HG03045 (cell line): ENCODE results near the gene C15orf62.

ENCODE experiments used
- ATAC-seq: cut with Tn5 transposase; IDR thresholded peaks from one replicate; pipeline ENCODE4 v1.9.1; 2021; ENCODE audit warnings: mild to moderate bottlenecking, moderate library complexity; ENCODE audit not compliant: unreplicated experiment

C15orf62 gene

DNA sequence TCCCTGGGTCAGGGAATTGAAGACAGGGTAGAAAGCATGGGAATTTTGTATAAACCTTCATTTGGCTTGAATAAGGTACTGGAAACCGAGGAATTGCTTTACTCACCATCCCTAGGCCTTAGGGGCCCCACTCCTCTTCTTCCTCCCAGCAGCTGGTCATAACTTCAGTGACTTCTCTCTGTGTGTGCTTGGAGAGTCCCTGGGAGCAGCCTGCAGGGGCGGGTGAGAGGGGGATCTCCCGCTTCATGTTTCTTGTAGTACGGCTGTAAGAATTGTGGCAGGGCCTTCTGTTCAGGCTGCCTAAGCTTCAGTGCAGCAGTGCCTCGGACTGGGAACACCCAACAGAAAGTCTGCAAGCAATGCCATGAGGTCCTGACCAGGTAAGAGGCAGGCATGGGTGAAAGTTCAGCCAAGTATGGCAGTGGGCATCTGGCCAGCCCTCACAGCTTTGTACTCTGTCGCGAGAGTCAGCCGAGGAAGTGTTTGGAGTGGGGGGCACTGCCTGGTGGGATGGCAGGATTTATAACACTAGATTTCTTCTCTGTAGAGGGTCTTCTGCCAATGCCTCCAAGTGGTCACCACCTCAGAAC lies 39.2 kb downstream of the C15orf62 start:
- ATAC-seq = no peak

DNA sequence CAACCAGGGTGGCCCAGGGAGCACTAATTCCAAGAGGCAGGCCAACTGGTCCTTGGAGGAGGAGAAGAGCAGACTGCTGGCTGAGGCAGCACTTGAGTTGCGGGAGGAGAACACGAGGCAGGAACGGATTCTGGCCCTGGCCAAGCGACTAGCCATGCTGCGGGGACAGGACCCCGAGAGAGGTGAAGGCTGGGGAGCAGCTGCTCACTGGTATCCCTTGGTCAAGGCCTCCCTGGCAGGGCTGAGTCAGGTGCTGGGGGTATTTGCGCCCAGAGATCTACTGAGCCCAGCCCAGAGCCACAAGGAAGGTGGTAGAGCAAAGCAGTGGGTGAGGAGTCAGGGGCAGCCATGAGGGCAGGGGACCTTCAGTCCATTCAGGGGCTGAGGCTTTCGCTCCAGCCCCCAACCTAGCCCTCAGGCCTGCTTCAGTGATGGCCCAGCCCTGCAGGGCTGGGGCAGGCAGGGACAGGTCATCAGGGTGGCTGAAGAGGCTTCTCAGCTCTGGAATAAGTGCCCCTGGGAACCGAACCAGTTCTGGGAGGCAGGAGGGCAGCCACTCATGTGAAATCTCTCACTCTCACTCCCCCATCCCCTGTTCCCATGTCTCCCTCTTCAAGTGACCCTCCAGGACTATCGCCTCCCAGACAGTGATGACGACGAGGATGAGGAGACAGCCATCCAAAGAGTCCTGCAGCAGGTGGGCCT lies 43.1 kb downstream of the C15orf62 start:
- ATAC-seq = no peak

DNA sequence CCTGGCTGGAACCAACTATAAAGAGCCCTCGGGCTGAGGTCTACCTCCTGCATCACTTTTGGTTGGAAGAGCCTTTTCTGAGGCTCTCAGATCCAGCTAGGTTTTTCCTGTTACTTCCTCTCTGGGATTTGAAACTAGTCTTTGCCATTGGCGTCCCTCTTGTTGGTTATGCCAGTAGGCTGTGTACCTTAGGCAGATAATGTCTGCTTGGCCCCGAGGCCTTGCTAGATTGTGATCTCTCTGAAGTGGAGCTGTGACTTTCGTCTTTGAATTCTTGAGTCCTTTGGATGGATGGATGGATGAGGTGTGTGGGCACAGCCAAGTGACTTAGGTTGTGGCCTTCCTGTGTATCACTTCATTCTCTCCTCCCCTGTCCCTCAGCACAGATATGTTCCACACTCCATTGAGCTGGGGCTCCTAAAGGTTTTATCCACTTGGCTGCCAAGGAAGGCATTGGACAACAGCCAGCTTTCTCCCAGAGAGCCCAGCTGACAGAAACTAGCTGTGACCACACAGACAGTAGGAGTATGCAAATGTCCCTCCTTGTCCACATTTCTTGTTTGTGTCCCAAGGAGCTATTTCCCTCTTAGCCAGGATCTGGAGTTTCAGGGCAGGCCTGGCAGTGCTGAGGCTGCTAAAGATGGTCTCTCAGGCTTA lies 45.4 kb downstream of the C15orf62 start:
- ATAC-seq = no peak

DNA sequence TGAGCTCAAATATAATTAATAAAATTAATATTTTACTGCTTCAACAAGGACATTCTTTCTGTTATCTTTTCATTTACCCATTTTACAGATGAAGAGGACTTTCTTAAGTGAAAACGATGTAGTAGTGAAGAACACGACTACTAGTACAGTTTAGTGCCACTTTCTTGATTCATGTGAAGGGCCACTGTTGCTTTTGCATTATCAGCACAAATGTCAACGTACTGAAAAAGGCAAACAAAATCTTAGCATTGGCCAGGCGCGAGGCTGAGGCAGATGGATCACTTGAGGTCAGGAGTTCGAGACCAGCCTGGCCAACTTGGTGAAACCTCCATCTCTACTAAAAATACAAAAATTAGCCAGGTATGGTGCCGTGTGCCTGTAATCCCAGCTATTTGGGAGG lies 49.3 kb downstream of the C15orf62 start:
- no peak for ATAC-seq

DNA sequence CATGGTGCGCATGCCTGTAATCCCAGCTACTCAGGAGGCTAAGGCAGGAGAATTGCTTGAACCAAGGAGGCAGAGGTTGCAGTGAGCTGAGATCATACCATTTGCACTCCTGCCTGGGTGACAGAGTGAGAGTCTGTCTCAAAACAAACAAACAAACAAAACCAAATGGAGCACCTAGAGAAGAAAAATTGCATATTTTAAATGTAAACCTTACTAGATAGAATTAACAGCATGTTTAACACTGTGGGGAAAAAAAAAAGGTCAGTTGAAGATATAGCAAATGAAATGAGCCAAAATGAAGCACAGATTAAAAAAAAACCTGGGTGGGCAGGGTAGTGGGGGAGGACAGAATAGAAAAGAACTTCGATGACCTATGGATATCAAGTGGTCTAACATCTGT lies 51.4 kb downstream of the C15orf62 start:
- ATAC-seq = no peak
